ENCODE data around the gene GNAT1.
"Not testable (repeated sequence)": the region's sequence is repeated elsewhere in the genome, so short reads cannot be mapped to it uniquely, and the experiment has no call there.

GNAT1 gene

DNA sequence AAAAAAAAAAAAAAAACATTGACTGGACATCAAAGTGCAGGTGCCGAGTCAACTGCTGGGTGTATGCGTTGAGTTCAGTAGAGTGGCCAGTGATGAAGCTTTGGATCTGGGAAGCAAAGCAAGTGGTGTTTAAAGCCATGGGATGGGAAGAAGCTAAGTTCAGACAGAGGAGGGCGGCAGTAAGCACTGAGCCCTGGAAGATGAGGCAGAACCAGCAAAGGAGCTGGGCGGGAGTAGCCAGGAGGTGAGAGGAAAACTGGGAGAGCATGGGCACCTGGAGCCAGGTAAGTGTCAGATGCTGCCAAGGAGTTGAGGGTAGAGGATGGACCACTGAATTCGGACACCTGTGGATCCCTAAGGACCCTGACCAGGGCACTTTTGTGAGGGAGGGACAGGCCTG lies 33.2 kb downstream of the GNAT1 start:
- no peak for DNase-seq

DNA sequence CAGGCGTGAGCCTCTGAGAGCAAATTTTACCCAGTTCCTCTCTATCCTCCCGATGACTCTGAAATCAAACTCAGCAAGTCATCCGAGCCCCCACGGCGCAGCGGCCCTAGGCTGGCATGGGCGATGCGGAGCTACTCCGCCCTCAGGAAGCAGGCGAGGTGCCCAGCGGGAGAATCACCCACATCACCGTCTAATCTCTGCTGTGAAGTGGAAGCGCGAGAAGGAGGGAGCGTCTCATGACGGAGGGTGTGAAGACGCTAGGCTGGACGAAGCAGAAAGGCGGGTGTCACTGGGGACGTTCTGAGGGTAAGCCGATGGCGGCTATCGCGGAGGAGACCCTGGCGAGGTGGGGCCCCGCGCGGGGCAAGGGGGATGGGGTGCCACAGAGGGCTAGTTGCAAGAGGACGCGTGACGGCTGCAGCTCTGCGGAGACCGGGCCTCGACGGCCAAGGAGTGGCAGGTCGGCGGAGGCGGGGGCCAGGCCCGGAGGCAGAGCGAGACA lies 35.5 kb downstream of the GNAT1 start:
- no peak for DNase-seq

DNA sequence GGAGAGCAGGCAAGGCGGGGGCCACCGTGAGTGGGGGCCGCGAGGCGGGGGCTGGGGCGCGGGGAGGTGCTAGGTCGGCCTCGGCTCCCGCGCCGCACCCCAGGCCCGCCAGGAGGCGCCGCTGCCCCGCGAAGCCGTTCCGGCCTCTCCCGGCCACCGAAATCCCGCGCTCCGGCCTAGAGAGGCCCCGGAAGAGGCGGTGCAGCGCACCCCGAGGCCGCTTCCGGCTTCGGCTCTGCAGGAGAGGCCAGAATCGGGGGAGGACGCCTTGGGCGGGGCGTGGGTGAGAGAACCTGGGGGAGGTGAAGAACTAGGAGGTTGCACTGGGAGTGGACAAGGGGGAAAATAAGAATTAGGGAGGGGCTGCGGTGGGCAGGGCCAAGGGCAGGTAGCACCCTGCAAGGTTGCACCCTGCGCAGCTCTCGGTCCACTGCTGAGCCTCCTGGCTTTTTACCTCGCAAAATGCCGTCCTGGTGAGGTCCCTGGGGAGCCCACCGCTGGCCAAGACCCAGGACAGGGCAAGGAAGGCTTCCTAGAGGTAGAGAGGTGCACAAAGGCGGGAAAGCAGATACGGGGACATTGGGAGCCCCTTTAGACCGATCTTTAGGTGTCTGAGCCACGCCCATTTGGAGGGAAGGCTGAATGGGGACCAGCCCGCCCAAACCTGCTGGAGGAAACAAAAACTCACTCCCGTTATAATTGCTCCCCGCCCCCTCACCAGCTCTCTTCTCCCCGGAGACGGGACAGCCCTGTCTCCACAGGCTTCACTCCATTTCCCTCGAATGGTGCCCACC lies 36.2 kb downstream of the GNAT1 start:
- peak; percentile 55 for DNase-seq

DNA sequence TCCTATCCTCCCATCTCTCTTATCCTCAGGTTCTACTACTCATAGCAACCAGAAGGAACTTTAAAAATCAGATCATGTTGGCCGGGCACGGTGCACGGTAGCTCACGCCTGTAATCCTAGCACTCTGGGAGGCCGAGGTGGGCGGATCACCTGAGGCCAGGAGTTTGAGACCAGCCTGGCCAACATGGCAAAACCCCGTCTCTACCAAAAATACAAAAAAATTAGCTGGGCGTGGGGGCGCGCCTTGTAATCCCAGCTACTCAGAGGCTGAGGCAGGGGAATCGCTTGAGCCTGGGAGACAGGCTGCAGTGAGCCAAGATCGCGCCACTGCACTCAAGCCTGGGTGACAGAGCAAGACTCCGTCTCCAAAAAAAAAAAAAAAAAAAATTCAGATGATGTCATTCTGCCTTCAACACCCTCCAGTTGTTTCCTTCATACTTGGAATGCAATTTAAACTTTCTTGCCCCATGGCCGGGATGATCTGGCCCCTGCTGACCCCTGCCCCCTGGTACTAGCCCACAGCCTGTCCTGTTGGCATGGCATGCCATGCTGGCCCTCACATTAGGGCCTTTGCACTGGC lies 36.9 kb downstream of the GNAT1 start:
- DNase-seq, result not testable (repeated sequence)

DNA sequence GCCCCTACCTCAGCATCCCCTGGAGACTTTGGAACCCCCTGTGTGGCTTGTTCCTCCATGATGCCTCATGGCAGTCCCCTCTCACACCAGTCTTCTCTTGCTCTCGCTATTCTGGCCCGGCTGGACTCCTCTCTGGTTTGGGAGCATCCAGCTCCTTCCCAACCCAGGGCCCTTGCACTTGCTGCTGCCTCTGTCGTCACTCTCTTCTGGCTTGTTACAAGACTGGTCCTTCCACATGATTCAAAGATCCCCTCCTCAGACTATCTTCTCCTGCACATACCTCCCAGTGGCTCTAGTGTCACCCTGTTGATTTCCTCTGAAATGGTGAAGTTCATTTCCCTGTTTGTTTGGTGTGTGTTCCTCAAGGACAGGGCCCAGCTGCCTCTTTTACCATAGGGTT lies 38.1 kb downstream of the GNAT1 start:
- DNase-seq, result no peak

DNA sequence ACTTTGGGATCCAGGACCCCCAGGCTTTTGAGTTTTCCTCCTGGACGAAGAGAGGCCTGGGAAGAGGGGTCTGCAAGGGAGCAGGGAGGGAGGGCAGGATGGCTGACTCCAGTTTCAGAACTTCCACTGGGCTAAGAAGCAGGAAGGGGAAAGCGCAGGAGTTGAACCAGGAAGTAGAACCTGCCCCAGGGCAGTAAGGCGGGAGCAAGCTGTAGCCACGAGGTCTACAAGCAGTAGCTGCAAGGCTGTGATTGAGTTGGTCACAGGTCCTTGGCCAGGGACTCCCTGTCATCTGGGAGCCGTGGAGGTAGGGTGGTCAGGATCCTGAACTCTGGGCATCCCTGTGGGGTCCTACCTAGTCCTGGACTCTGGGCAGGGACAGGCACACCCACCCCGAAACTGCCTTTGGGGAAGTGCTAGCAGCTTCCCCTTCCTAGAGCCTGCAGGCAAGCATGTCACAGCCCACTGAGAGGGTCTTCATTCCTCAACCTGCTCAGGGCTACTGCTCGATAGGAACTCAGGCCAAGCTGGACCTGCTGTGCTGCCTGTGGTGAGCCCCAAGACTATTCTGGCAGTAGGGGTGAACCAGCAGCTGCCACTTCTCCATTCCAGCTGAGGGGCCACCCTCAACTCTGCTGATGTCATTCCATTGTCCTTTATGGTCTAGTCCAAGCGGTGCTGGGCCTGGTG lies 38.8 kb downstream of the GNAT1 start:
- no peak for DNase-seq

DNA sequence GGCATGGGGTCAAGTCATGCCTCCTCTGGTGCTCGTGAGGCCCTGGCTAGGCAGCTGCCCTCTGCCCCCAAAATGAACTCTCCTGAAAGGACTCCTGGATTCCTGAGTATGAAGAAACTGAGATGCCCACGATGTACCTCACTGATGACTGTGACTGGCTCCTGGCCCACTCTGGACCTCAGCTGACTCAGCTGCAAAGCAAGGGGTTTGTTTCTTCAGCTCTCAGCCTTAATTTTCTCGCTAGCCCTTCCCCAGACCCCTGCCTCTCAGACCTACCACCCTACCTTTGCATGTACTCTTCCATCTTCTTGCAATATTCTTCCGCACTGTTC lies 39.4 kb downstream of the GNAT1 start:
- DNase-seq, result no peak

DNA sequence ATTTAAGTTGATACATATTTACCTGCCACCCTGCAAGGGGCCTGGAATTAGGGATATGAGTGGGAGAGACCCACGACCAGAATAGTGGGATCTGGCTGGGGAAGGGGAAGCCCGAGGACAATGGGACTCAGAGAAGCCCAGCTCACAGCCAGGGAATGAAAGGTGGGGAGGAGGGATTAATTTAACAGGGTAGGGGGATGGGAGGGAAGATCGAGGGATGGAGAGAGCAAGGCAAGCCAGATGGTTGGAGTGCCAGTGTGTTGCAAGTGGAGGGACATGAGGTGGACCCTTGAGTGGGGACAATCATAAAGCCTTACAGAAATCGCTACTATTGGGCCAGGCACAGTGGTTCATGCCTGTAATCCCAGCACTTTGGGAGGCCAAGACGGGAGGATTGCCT lies 40.2 kb downstream of the GNAT1 start:
- DNase-seq, result no peak

DNA sequence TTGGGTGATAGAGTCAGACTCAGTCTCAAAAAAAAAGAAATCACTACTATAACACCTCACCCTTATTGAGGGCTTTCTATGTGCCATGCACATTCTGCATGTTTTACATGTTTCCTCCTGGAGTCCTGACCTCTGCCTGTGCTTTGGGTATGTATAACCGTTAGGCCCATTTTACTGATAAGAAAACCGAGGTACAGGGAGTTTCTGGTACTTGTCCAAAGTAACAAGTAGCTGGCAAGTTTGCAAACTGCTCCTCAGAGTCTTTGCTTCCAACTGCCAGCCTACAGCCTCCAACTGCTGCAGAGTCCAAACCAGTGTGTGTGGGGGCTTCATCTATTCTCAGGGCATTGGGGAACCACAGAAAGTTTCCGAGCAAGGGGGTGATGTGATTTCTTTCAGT lies 40.9 kb downstream of the GNAT1 start:
- no peak for DNase-seq

DNA sequence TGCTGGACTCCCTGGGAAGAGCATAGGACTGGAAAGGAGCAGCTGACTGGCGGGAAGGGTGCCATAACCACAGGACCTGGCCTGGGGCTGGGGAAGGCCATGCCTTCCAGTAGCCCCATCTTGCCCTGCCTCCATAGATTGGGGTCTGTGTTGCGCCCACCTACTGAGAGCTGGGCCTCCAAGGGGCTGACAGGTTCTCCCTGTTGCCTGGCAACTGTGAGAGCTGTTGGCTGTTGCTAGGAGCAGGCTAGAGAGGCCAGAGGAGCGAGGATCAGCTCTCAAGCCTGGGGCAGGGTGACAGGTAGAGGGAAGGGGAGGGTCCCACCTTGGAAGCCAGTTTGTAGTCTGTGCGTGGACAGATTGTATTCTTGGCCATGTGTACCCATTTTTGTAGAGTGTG lies 41.8 kb downstream of the GNAT1 start:
- DNase-seq, result no peak

DNA sequence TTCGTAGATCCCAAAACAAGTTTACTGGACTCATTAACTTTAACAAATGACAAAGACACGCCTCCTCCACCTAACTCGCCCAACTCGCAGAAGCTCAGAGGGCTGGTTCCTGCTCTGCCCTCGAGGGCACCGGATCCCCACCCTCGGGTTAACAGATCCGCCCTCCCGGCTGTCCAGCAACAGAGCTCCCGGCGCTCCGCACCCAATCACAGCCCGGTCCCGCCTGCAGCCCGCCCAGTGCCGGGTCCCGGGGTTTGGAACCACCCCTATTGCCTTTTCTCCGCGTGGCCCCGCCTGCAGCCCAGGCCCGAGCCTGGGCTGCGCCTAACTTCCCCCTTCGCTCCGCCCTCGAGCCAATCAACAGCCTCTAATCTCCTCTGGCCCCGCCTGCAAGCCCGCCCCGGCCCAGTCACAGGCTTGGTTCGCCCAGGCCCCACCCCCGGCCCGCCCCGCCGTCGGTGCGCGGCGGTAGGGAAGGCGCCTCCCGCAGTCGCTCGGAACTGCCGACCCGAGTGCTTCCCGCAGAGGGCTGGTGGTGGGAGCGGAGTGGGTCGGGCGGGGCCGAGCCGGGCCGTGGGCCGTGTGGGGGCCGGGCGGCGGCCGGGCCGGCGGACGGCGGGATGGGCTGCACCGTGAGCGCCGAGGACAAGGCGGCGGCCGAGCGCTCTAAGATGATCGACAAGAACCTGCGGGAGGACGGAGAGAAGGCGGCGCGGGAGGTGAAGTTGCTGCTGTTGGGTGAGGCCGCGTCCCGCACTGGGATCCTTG lies 44.5 kb downstream of the GNAT1 start, which contains the start of gene GNAI2:
Gene GNAI2 (plus strand): TSS at position 489 of the 768 bp plus-strand sequence. CDS start 132 bp downstream, at position 621.
- DNase-seq, result peak; percentile 96

DNA sequence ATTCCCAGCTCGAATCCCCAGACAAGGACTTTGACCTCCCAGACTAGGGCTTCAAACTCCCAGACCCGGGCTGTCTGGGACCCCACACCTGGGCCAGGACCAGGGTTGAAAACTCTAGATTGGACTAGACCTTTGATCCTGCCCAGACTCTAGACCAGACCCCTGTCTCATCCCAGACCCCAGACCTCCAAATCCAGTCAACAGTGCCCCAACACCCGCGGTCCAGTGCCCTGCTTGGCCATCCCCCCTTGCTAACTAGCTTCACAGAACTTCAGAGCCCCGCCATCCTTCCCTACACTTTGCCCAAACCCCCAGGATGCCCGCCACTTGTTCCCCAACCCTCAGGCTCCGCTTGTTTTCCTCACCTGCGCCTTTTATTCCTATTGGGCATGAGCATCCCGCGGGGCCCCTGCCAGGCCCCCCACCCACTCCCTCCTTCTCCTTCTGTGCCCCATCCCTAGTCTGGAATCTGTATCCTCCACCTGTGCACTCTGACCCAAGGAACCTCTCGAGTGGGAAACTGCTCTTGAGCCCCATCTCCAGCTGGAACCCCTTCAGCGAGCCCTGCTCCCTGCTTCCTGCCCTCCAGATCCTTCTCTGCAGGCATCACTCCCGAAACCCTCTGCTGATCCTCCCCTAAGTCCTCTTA lies 45.2 kb downstream of the GNAT1 start:
- DNase-seq, result no peak

DNA sequence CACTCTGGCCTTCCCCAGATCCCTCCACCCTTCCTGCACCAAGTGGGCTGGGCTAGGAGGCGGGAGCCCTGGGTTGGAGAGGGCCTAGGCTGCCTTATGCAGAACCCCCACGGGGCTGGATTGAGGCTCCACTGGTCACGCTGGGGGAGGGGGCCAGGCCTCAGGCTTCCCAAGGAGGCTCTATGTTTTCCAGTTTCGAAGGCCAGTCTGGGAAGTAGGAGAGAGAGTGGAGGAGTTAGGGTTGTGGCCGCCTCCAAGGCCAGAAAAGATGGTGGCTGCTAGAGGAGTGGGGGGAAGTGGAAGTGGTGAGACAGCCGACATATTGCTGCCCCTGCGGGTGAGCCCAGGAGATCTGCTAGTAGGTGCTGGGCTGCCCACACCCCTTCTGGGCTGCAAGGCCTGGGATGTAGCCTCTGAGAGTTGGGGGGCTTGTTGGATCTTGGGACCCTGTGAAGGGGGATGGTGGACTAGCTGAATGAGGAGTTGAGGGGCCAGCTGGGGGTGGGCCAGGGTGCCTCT lies 45.8 kb downstream of the GNAT1 start:
- DNase-seq, result no peak

DNA sequence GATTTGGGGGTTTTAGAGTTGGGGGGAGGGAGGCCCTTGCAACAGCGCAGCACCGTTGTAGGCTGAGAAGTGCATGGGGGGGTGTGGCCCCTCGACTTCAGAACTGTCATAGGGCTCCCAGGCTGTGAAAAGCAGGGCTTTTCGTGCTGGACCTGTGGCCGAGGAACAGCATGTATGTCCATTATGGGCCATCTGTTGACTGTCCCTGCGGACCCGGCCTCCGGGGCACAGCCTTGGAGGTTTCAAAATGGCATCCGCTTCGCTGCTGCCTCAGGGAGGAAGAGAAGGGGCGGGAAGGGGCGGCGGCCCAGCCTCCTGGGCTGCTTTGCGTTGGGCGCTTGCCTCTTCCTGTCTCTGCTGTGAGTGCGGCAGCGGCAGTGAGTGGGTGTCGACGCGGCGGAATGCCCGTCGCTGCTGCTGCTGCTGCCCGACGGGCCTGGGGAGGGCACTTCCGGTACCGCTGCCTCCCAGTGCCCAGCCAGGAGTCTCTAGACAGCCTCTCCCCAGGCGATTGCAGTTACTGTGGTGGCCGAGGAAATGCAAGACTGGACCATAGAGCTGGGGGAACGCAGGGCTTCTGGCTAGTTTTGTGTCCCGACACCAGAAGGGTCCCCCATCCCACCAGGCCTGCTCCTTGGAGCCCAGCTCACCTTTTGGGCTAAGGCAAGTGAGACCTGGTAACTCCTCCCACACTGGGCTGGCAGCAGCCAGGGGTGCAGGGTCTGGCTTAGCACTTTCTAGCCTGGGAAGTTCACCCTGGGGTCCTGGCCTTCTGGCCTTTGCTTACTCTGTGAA lies 46.5 kb downstream of the GNAT1 start:
- peak; percentile 42 for DNase-seq

DNA sequence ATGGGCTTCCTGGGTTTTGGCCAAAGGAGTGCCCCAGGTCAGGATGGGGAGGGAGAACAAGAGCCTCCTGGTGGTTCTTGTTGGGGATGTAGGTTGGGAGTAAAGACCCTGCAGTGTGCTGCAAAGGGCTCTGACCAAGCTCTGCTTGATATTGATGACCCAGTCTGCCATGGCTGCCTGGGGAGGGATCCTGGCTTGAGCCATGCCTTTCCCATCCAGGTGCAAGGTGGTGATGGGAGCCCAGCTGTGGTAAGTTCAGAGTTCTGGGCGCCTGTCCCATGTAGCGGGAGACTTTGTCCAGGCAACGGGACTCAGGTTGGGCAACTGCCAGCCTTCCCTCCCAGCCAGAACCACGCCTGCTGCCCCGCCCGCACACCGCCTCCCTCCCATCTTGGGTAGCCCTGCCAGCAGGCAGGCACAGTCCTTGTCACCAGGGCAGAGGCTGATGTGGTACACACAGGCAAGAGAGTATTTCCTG lies 47.2 kb downstream of the GNAT1 start:
- no peak for DNase-seq

DNA sequence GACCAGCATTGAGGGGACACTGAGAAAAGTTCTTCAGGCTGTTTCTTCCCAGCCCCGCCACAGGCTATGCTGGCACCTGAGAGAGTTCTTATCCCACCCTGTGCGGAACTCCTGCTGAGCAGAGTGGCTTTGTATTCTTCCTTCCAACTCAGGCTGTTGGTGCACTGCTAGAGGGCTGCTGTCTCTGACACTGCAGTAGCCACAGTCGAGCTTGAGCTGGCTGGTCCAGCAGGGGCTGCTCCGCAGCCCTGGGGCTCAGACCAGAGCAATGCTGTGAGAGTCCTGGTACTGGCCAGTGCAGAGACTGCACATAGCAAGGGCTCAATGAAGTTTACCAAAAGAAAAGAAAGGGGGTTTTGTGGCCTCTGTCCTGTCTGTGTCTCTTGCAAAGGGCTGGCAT lies 48.2 kb downstream of the GNAT1 start:
- no peak for DNase-seq

DNA sequence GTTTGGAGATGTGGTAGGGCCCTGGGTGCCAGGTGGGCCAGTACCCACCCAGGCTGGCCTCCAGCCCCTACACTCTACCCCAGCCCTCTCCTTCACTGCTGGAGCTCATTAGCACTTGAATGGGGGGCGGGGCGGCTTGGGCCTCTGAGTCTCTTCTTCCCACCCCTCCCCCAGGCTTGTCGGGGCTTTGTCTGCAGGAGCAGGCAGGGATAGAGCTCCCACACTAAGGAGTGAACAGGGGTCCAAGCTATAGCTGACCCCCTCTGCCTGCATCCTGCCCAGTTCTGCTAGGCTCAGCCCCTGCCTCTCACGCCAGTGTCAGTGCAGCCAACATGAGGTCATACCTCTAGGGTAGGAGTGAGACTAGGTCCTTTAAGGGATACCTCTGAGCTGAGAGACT lies 49.8 kb downstream of the GNAT1 start:
- DNase-seq, result no peak

DNA sequence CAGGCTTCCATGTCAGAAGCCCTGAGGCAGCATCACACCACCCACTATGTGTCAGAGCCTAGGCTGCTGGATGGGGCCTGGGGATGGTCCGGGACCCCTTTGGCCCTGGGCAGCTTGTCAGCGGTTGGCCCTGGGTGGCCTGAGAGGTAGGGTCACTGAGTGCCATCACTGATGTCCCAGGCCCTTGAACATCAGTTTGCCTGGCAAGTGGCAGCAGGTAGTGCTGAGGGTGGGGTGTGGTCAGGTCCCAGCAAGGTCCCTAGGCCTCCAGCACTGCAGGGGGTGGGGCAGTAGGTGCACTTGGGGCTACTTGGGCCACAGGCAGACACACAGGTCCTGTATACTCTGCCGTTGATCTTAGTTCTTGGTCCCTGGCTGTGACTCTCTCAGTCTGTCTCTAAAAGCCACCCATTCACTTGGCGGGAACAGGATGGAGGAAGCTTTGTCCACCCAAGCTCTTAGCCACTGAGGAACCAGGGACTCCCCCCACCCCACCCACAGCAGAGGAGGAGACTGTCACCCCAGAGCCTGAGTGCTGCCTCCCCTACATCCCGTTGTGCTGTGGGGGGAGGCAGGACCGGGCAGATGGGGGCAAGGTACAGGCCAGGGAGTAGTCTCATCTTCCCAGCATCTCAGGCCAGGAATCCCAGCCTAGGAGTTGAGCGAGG lies 50.4 kb downstream of the GNAT1 start:
- DNase-seq, result no peak

DNA sequence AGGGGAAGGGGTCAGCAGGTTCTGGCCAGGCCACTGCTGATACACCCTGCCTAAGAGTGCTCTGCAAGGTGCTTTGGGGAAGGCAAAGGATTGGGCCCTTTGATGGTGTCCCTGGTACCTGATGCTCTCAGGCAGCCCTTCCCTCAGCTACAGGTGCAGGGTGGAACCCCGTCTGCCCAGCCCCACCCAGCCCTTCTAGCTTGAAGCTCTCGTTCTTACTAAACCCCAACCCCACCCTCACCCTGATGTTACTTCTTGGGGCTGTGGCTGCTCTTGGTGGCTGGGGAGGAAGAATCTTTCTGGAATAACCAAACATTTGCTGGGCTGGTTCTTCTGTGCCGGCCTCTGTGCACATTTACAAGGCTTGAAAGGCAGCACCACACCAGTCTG lies 51.0 kb downstream of the GNAT1 start:
- no peak for DNase-seq

DNA sequence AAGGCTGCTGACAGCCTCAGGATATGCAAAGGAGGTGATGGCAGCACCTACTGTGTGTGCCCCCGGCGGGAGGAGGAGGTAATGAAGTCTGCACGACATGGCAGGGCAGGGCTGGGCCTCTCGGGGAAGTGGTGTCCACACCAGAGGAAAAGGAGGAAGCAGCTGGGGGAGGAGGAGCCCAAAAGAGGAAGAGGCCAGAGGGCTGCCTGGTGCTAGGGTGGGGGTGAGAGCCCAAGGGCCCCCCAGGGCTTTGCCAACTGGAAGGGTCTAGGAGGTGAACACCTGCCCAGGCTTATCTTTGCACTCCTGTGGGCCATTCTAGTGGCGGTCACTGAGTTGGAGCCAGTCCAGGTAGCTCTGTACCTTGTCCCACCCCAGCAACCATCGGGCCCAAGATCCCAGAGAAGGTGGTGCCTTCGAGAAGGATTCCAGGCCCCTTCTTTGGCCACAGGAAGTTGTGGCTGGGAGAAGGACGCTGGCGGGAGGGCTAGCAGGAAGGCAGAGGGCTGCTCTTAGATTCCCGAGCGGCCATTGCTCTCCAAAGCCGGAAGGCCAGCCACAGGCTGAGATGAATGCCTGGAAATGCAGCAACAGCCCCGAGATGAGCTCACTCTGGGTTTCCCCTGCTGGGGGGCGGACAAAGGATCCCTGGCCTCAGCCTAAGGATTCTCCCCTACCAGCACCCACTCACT lies 51.6 kb downstream of the GNAT1 start:
- DNase-seq, result no peak

Measured in SHP77 treated with DMSO at 0.1 percent for 48 hours (cell line).